GM12865 (cell line): ENCODE measurements around the gene LRRK1.

Source experiments
- DNase-seq: peaks from one replicate; pipeline ENCODE4 v3.0.0; 2010; ENCODE audit warnings: low read depth
- H3K4me3 ChIP-seq: 2 replicates; pipeline ENCODE4 v1.5.1; 2011; ENCODE audit warnings: mild to moderate bottlenecking, low read depth, low read length, control low read depth
- CTCF ChIP-seq: IDR thresholded peaks from 2 replicates; pipeline ENCODE4 v1.5.1; 2011; ENCODE audit warnings: low read length, control low read depth, low read depth, inconsistent platforms; ENCODE audit not compliant: insufficient read depth; ENCODE audit errors: missing control alignments

Gene LRRK1

GRCh38 chr15:101100593-101101442 lies 181.7 kb downstream of the LRRK1 start:
- no peak overlapping the region for H3K4me3 ChIP-seq
- no peak for DNase-seq
- no peak for TF ChIP-seq CTCF

- no peak overlapping the region for H3K4me3 ChIP-seq
- no peak for TF ChIP-seq CTCF
- DNase-seq, result no peak
Measured at GRCh38 chr15:101101676-101102075, 182.5 kb downstream of the LRRK1 start.

GRCh38 chr15:101102746-101103145 lies 183.6 kb downstream of the LRRK1 start:
- H3K4me3 ChIP-seq, result no peak overlapping the region
- no peak for DNase-seq
- TF ChIP-seq CTCF, result no peak

GRCh38 chr15:101103598-101103997 lies 184.4 kb downstream of the LRRK1 start:
- TF ChIP-seq CTCF, result no peak
- no peak for DNase-seq
- no peak overlapping the region for H3K4me3 ChIP-seq

GRCh38 chr15:101104141-101104540 lies 185.0 kb downstream of the LRRK1 start:
- DNase-seq, result no peak
- H3K4me3 ChIP-seq, result no peak overlapping the region
- no peak for TF ChIP-seq CTCF

- TF ChIP-seq CTCF, result no peak
- DNase-seq, result no peak
- no peak overlapping the region for H3K4me3 ChIP-seq
Measured at GRCh38 chr15:101105059-101105891, 186.1 kb downstream of the LRRK1 start.

GRCh38 chr15:101107101-101107500 lies 187.9 kb downstream of the LRRK1 start:
- no peak overlapping the region for H3K4me3 ChIP-seq
- no peak for TF ChIP-seq CTCF
- DNase-seq, result no peak
